HG03175 (cell line): Measurements from ENCODE around the gene YTHDF1.
A peak's percentile ranks its signal among the peaks of the same experiment; 100 is the strongest.
"Not testable (repeated sequence)": the region's sequence is repeated elsewhere in the genome, so short reads cannot be mapped to it uniquely, and the experiment has no call there.

Source experiments
- ATAC-seq: cut with Tn5 transposase; IDR thresholded peaks from one replicate; pipeline ENCODE4 v1.9.1; 2021; ENCODE audit warnings: mild to moderate bottlenecking, moderate library complexity; ENCODE audit not compliant: unreplicated experiment

The YTHDF1 gene

GRCh38 chr20:63227260-63227659, 11.3 kb upstream of the YTHDF1 start:
- ATAC-seq = no peak

- no peak for ATAC-seq
Measured at GRCh38 chr20:63226042-63226943, 10.4 kb upstream of the YTHDF1 start.

- ATAC-seq = no peak
Measured at GRCh38 chr20:63225082-63225454, 9.1 kb upstream of the YTHDF1 start.

- ATAC-seq = no peak
Measured at GRCh38 chr20:63224412-63225081, 8.6 kb upstream of the YTHDF1 start.

GRCh38 chr20:63223826-63224207, 7.9 kb upstream of the YTHDF1 start:
- ATAC-seq = no peak

GRCh38 chr20:63223121-63223825, 7.3 kb upstream of the YTHDF1 start:
- ATAC-seq = no peak

- no peak for ATAC-seq
Measured at GRCh38 chr20:63222541-63222940, 6.6 kb upstream of the YTHDF1 start.

- not testable (repeated sequence) for ATAC-seq
Measured at GRCh38 chr20:63221400-63222053, 5.6 kb upstream of the YTHDF1 start.

GRCh38 chr20:63220696-63221399, 4.9 kb upstream of the YTHDF1 start:
- ATAC-seq = no peak

GRCh38 chr20:63219866-63220521, 4.1 kb upstream of the YTHDF1 start:
- no peak for ATAC-seq

- no peak for ATAC-seq
Measured at GRCh38 chr20:63219447-63219821, 3.5 kb upstream of the YTHDF1 start.

- ATAC-seq = no peak
Measured at GRCh38 chr20:63218701-63219446, 2.9 kb upstream of the YTHDF1 start.

- ATAC-seq = no peak
Measured at GRCh38 chr20:63217706-63218105, 1.8 kb upstream of the YTHDF1 start.

GRCh38 chr20:63216849-63217471, 1.0 kb upstream of the YTHDF1 start:
- no peak for ATAC-seq

- peak; percentile 27 for ATAC-seq
Measured at GRCh38 chr20:63215101-63216040, 560 bp downstream of the YTHDF1 start.

GRCh38 chr20:63214514-63214913, 1.4 kb downstream of the YTHDF1 start:
- ATAC-seq = no peak

GRCh38 chr20:63212792-63213191, 3.1 kb downstream of the YTHDF1 start:
- no peak for ATAC-seq

- no peak for ATAC-seq
Measured at GRCh38 chr20:63212393-63212730, 3.6 kb downstream of the YTHDF1 start.
